Neuronal stem cell (in vitro differentiated cells): ENCODE results near the gene CACNA2D4.

Experiments used
- DNase-seq: peaks from one replicate; pipeline ENCODE4 v3.0.0-alpha.2; 2013; ENCODE audit warnings: low spot score
- H2AFZ ChIP-seq: one replicate; pipeline ENCODE4 v1.6.1; 2013; ENCODE audit warnings: mild to moderate bottlenecking, low read length, inconsistent platforms
- H2AK5ac ChIP-seq: 2 replicates; pipeline ENCODE4 v1.6.1; 2013; ENCODE audit warnings: low read depth, mild to moderate bottlenecking, inconsistent platforms, low read length, moderate library complexity, mixed read lengths
- H2BK120ac ChIP-seq: 2 replicates; pipeline ENCODE4 v1.6.1; 2013; ENCODE audit warnings: low read depth, mild to moderate bottlenecking, inconsistent platforms, low read length, moderate library complexity, mixed read lengths
- H2BK12ac ChIP-seq: one replicate; pipeline ENCODE4 v1.6.1; 2013; ENCODE audit warnings: low read length, inconsistent platforms
- H2BK15ac ChIP-seq: 2 replicates; pipeline ENCODE4 v1.6.1; 2013; ENCODE audit warnings: mild to moderate bottlenecking, low read length, inconsistent platforms, mixed read lengths
- H2BK5ac ChIP-seq: one replicate; pipeline ENCODE4 v1.6.1; 2013; ENCODE audit warnings: inconsistent platforms, mild to moderate bottlenecking, low read length, moderate library complexity
- H3K14ac ChIP-seq: one replicate; pipeline ENCODE4 v1.6.1; 2013; ENCODE audit warnings: low read length, inconsistent platforms
- H3K18ac ChIP-seq: 2 replicates; pipeline ENCODE4 v1.6.1; 2013; ENCODE audit warnings: low read length, inconsistent platforms
- H3K23ac ChIP-seq: 2 replicates; pipeline ENCODE4 v1.6.1; 2013; ENCODE audit warnings: low read depth, mild to moderate bottlenecking, mixed read lengths, low read length, inconsistent platforms; ENCODE audit not compliant: poor library complexity
- H3K27ac ChIP-seq: replicated peaks from 3 replicates; pipeline ENCODE4 v1.5.1; 2013; ENCODE audit warnings: low read length, inconsistent platforms
- H3K27me3 ChIP-seq, 3 experiments: 2 replicates each; pipeline ENCODE4 v1.6.1; 2013; ENCODE audit warnings: low read length in 3 of 3, mild to moderate bottlenecking in 2 of 3, inconsistent platforms in 1 of 3, low read depth in 1 of 3, mixed read lengths in 1 of 3, moderate library complexity in 1 of 3; ENCODE audit not compliant: control insufficient read depth in 3 of 3, insufficient read depth in 3 of 3
- H3K36me3 ChIP-seq, 2 donors: replicated peaks in 1 of 2; 2 replicates each; pipeline ENCODE4 v1.6.1; 2013; ENCODE audit warnings: low read length in 2 of 2; ENCODE audit not compliant: control insufficient read depth in 2 of 2, insufficient read depth in 2 of 2
- H3K4ac ChIP-seq: 2 replicates; pipeline ENCODE4 v1.6.1; 2013; ENCODE audit warnings: inconsistent platforms, mild to moderate bottlenecking, low read length, moderate library complexity
- H3K4me1 ChIP-seq, 2 donors: 1 replicate in 1 of 2; 2 replicates in 1 of 2; pipeline ENCODE4 v1.6.1; 2013; ENCODE audit warnings: low read length in 2 of 2, low read depth in 1 of 2; ENCODE audit not compliant: control insufficient read depth in 2 of 2, insufficient read depth in 1 of 2
- H3K4me2 ChIP-seq: one replicate; pipeline ENCODE4 v1.6.1; 2013; ENCODE audit warnings: mild to moderate bottlenecking, low read length, inconsistent platforms; ENCODE audit not compliant: insufficient read depth, poor library complexity, severe bottlenecking
- H3K4me3 ChIP-seq, 2 donors: 2 replicates each; pipeline ENCODE4 v1.5.1; 2013; ENCODE audit warnings: low read length in 2 of 2, mild to moderate bottlenecking in 2 of 2, inconsistent platforms in 1 of 2, moderate library complexity in 1 of 2
- H3K79me1 ChIP-seq: one replicate; pipeline ENCODE4 v1.6.1; 2013; ENCODE audit warnings: low read depth, mild to moderate bottlenecking, inconsistent platforms, low read length, moderate library complexity
- H3K9ac ChIP-seq: one replicate; pipeline ENCODE4 v1.6.1; 2013; ENCODE audit warnings: mild to moderate bottlenecking, low read depth, low read length, inconsistent platforms; ENCODE audit not compliant: poor library complexity
- H3K9me3 ChIP-seq, 2 donors: replicated peaks in 1 of 2; 2 replicates each; pipeline versions ENCODE3 to v1.6.1; 2013; ENCODE audit warnings: low read length in 2 of 2, mild to moderate bottlenecking in 2 of 2, inconsistent platforms in 1 of 2, low read depth in 1 of 2, mixed read lengths in 1 of 2, moderate library complexity in 1 of 2; ENCODE audit not compliant: control insufficient read depth in 2 of 2, insufficient read depth in 1 of 2
- H4K8ac ChIP-seq: one replicate; pipeline ENCODE4 v1.6.1; 2013; ENCODE audit warnings: low read depth, mild to moderate bottlenecking, inconsistent platforms, low read length, moderate library complexity
- H4K91ac ChIP-seq: one replicate; pipeline ENCODE4 v1.6.1; 2013; ENCODE audit warnings: low read length, low read depth, mild to moderate bottlenecking, inconsistent platforms; ENCODE audit not compliant: poor library complexity
- WGBS, 2 donors: extraction: QIAGEN DNeasy Blood & Tissue Kit; methylation state at CpG; one replicate each; pipeline ENCODE4 v1.1.7; 2013; ENCODE audit warnings: missing lambda C conversion rate in 2 of 2, mixed read lengths in 1 of 2; ENCODE audit not compliant: insufficient read length in 2 of 2, insufficient replicate concordance in 1 of 2; ENCODE audit errors: extremely low coverage in 2 of 2; 5-methylcytosine and 5-hydroxymethylcytosine counted together

CACNA2D4 gene

DNA sequence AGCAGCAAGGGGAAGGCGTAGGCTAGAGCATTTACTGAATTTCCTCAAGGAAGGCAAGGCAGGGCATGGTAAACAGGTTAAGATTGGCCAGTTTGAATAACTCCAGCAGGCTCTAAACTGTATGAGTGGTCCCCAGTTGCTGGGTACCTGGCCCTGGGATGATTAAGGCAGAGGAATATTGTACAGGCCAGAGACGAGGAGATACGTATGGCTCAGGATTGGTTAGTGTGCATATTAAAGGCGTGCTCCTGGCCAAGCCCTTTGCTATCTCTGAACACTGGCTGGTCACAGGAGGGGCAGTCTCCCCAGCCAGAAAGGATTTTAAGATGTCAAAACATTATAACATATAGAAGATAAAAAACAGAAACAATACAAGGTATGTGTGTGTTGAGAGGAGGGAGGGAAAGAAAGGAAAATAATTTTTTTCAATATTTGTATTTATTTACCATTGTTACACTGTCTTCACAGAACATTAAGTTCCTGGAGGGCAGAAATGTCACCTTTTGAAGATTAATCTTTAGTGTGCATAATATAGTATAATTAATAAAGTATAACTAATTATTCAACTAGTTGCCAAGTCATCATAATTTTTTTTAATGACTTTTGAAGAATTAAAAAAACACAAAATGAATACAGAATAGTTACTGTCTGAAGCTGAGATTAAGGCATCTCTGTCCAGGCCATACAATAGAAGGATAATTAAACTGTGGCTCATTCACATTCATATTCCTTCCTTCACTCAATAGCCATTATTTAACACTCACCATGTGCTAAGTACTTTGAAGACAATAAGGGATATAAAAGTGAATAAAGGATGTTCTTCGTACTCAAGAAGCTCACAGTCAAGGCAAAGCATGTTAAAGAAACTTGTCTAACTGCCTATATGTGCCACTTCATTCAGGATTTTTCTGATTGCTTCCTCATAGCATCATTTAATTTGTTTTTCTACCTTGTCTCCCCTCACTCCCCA lies 43.9 kb upstream of the CACNA2D4 start:
- Histone ChIP-seq H2BK5ac (no peak overlapping the region), H3K9ac (no peak overlapping the region), H2BK15ac (no peak overlapping the region), H3K4ac (no peak overlapping the region), H3K23ac (no peak overlapping the region), H3K14ac (no peak overlapping the region), H3K4me3 (no peak overlapping the region), H2AFZ (no peak overlapping the region), H2AK5ac (no peak overlapping the region), H3K27ac (no peak overlapping the region), H3K79me1 (no peaks in the 10 kb centered on the region), H3K36me3 (peaks cover 13 to 83% of the 10 kb centered on the region in 2 donors), H2BK12ac (no peak overlapping the region), H4K91ac (no peak overlapping the region), H3K4me2 (no peak overlapping the region), H2BK120ac (no peak overlapping the region), H4K8ac (no peak overlapping the region), H3K4me1 (no peaks in the 10 kb centered on the region), H3K27me3 (no peaks in the 10 kb centered on the region), H3K18ac (no peak overlapping the region), H3K9me3 (peaks cover 0 to 8% of the 10 kb centered on the region in 2 donors)
- no CpG with 5 or more reads among the region's 5 CpGs for WGBS, 2 donors
- DNase-seq: no peak

DNA sequence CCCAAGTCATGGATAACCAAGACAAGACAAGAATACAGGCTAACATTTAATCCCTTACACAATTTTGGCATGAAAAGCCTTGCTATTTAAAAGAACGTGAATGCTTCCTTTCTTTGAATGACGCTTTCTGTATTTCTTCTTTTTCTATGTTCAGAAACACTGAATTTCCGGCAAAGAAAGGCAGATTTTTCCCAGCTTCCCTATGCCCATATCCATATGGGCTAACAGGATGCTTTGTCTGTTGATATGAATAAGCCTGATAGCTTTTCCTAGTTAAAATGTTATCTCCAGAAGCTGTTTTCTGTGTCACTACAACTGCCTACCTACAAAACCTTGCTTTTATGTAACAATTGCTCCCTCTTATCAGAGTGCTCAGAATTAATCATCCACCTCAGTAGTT lies 38.3 kb upstream of the CACNA2D4 start:
- Histone ChIP-seq H4K8ac (no peak overlapping the region), H2BK15ac (no peak overlapping the region), H4K91ac (no peak overlapping the region), H3K79me1 (no peaks in the 10 kb centered on the region), H3K4me2 (no peak overlapping the region), H2BK5ac (no peak overlapping the region), H3K4me3 (no peak overlapping the region), H3K4ac (no peak overlapping the region), H2BK12ac (no peak overlapping the region), H3K14ac (no peak overlapping the region), H3K18ac (no peak overlapping the region), H3K9ac (no peak overlapping the region), H2BK120ac (no peak overlapping the region), H3K27me3 (no peaks in the 10 kb centered on the region), H2AFZ (no peak overlapping the region), H3K4me1 (no peaks in the 10 kb centered on the region), H3K36me3 (peaks cover 18 to 75% of the 10 kb centered on the region in 2 donors), H3K9me3 (peaks cover 0 to 8% of the 10 kb centered on the region in 2 donors), H2AK5ac (no peak overlapping the region), H3K27ac (no peak overlapping the region), H3K23ac (no peak overlapping the region)
- no peak for DNase-seq
- WGBS, 2 donors: no CpG with 5 or more reads among the region's 3 CpGs

DNA sequence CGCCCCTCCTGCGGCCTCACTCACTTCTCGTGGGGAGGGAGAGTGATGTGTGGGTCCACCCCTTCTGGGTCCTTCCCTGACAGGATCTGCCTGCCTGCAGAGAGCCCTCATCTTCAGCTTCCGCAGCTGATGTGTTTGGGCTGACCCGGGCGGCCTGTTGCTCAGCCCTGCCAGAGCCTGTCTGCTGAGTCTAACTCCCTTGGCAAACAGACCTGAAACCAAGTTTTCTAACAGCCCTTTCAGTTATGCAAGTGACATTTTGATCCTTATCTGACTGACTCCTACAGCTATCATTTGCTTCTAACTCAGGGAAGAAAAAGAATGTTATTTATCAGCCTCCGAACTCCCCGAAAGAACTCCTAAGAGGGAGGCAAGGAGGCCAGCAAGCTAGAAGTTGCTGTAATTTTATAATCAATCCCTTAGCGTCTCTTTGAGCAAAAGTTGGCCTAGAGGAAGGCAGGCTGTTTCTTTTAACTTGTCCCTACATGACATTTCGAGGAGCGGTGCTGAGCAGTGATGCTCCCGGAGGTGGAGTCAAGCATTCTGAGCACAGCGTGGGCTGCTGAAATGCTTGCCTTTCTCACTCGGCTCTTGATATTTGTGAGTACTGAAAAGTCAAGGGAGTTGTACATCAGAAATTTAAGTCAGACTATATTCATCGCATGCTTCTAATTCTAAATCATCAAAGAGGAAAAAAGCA lies 31.5 kb upstream of the CACNA2D4 start:
- Histone ChIP-seq H3K27ac (no peak overlapping the region), H2AFZ (no peak overlapping the region), H3K4me2 (no peak overlapping the region), H4K91ac (no peak overlapping the region), H3K9me3 (peaks cover 0 to 12% of the 10 kb centered on the region in 2 donors), H3K23ac (no peak overlapping the region), H2BK15ac (no peak overlapping the region), H2BK120ac (no peak overlapping the region), H3K9ac (no peak overlapping the region), H3K36me3 (peaks cover 41 to 97% of the 10 kb centered on the region in 2 donors), H2BK12ac (no peak overlapping the region), H3K18ac (peak overlapping the region; percentile 36), H3K27me3 (no peaks in the 10 kb centered on the region), H2BK5ac (no peak overlapping the region), H4K8ac (no peak overlapping the region), H3K4ac (no peak overlapping the region), H3K4me1 (no peaks in the 10 kb centered on the region), H3K14ac (peak overlapping the region; percentile 58), H3K4me3 (no peak overlapping the region), H3K79me1 (no peaks in the 10 kb centered on the region), H2AK5ac (no peak overlapping the region)
- no peak for DNase-seq
- no CpG with 5 or more reads among the region's 15 CpGs for WGBS, 2 donors

DNA sequence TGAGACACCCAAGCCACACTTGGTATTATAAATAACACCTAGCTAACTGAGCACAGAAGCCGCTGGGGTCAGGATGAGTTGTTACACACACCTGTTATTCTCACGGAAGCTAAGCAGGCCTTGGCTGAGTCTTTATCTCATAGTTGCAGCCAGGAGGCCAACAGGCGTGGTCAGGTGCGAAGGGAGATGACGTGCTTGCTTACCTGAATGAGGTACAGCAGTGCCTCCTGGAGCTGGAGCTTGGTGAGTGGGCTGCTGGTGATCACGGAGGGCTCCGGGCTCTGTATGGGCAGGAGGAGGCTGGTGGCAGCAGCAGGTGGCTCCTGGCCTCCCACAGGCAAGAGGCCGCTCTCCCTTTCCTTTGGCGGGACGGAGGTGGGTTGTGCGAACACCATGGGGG lies 30.4 kb upstream of the CACNA2D4 start:
- Histone ChIP-seq H3K9ac (no peak overlapping the region), H3K9me3 (peaks cover 0 to 12% of the 10 kb centered on the region in 2 donors), H2BK5ac (no peak overlapping the region), H2BK12ac (no peak overlapping the region), H3K27me3 (no peaks in the 10 kb centered on the region), H3K4me1 (no peaks in the 10 kb centered on the region), H2AFZ (no peak overlapping the region), H2BK120ac (no peak overlapping the region), H4K91ac (no peak overlapping the region), H3K36me3 (peaks cover 36 to 88% of the 10 kb centered on the region in 2 donors), H2BK15ac (no peak overlapping the region), H3K4ac (no peak overlapping the region), H2AK5ac (no peak overlapping the region), H3K23ac (no peak overlapping the region), H4K8ac (no peak overlapping the region), H3K4me3 (no peak overlapping the region), H3K14ac (no peak overlapping the region), H3K18ac (no peak overlapping the region), H3K79me1 (no peaks in the 10 kb centered on the region), H3K27ac (no peak overlapping the region), H3K4me2 (no peak overlapping the region)
- no peak for DNase-seq
- WGBS, 2 donors: no CpG with 5 or more reads among the region's 11 CpGs
